ENCODE results near the gene TPST1.

TPST1 gene

GRCh38 chr7:66189695-66190503, 15.2 kb upstream of the TPST1 start:
- H3K27ac ChIP-seq, result no peak overlapping the region
- TF ChIP-seq CTCF (conservative IDR thresholded peaks at IDR 0.05) (no peak), ZFX (IDR thresholded peaks at IDR 0.05) (no peak)

- TF ChIP-seq ZFX (IDR thresholded peaks at IDR 0.05) (no peak), CTCF (conservative IDR thresholded peaks at IDR 0.05) (no peak)
- H3K27ac ChIP-seq, result no peak overlapping the region
These were observed 14.7 kb upstream of the TPST1 start for GRCh38 chr7:66190504-66190857.

- no peak for TF ChIP-seq ZFX (IDR thresholded peaks at IDR 0.05)
- TF ChIP-seq CTCF (conservative IDR thresholded peaks at IDR 0.05), result no peak
- H3K27ac ChIP-seq, result no peak overlapping the region
These were observed 11.9 kb upstream of the TPST1 start for GRCh38 chr7:66193146-66193725.

GRCh38 chr7:66198469-66198868, 6.7 kb upstream of the TPST1 start:
- H3K27ac ChIP-seq, result no peak overlapping the region
- no peak for TF ChIP-seq ZFX (IDR thresholded peaks at IDR 0.05)
- TF ChIP-seq CTCF (conservative IDR thresholded peaks at IDR 0.05), result no peak

- TF ChIP-seq ZFX (IDR thresholded peaks at IDR 0.05) (no peak), CTCF (conservative IDR thresholded peaks at IDR 0.05) (no peak)
- H3K27ac ChIP-seq, result no peak overlapping the region
These were observed 6.2 kb upstream of the TPST1 start for GRCh38 chr7:66198956-66199355.

GRCh38 chr7:66202441-66202840, 2.7 kb upstream of the TPST1 start:
- no peak overlapping the region for H3K27ac ChIP-seq
- TF ChIP-seq CTCF (conservative IDR thresholded peaks at IDR 0.05) (no peak), ZFX (IDR thresholded peaks at IDR 0.05) (no peak)

- no peak for TF ChIP-seq CTCF (conservative IDR thresholded peaks at IDR 0.05)
- no peak for TF ChIP-seq ZFX (IDR thresholded peaks at IDR 0.05)
- H3K27ac ChIP-seq, result peak overlapping the region; percentile 66
These were observed 582 bp downstream of the TPST1 start for GRCh38 chr7:66205741-66206090.

All from C4-2B (cell line).